HepG2 (cell line): ENCODE data around the gene PAN2. TPM values are rescaled to one million over a fixed set of nuclear protein-coding genes. Genes with fewer than 3 reads are reported as not detected.

ENCODE experiments used
- ATAC-seq: fragments of 200-7000 bp; cut with Tn5 transposase; 3 replicates; pipeline ENCODE4 v1.9.1; 2020; ENCODE audit warnings: mild to moderate bottlenecking, moderate library complexity
- Bru-seq: library from RNA; stranded (reverse); fragments of 400-500 nt; gene quantifications from one replicate; lab custom pipeline; 2021; lab: Mats Ljungman, UMichigan
- BruChase-seq, 2 experiments: library from RNA; stranded (reverse); fragments of 400-500 nt; gene quantifications; one replicate each; lab custom pipeline; 2021; lab: Mats Ljungman, UMichigan
- BruUV-seq: library from RNA; stranded (reverse); fragments of 400-500 nt; replicated peaks from 2 replicates; lab custom pipeline; 2021; lab: Mats Ljungman, UMichigan
- CTCF ChIA-PET: fragments of 300-600 bp; formaldehyde crosslinking; extraction: SDS; loops from one replicate; lab custom pipeline; 2021; ENCODE audit warnings: low total read pairs, inconsistent platforms, low intra/inter-chr PET ratio; lab: Yijun Ruan, JAX
- POLR2A ChIA-PET: fragments of 350-600 bp; sonication (Branson Sonifier 250); formaldehyde crosslinking; loops from one replicate; lab custom pipeline; 2020; ENCODE audit warnings: antibody characterized with exemption, inconsistent platforms; lab: Yijun Ruan, JAX
- DNase-seq: peaks from one replicate; pipeline ENCODE4 v3.0.0-alpha.2; 2015; ENCODE audit warnings: low spot score
- FAIRE-seq: peaks from 3 replicates; lab custom pipeline; 2011; peaks lifted over from hg19 to GRCh38; lab: Jason Lieb, UNC
- H2AFZ ChIP-seq: one replicate; pipeline ENCODE4 v1.6.1; 2011; ENCODE audit warnings: low read length, inconsistent platforms
- H3K27ac ChIP-seq: fragments of 300-600 bp; 3 replicates; pipeline ENCODE4 v1.8.0; 2011; ENCODE audit warnings: mixed run types, mild to moderate bottlenecking, mixed read lengths, low read length, inconsistent platforms; ENCODE audit not compliant: insufficient read depth; ENCODE audit errors: extremely low read length
- H3K27me3 ChIP-seq, 2 experiments: fragments of 200-600 bp in 1 of 2; 2 replicates in 1 of 2; 3 replicates in 1 of 2; pipeline versions ENCODE4 v1.6.0 to v1.8.0; 2011; ENCODE audit warnings: low read length in 2 of 2, mild to moderate bottlenecking in 2 of 2, moderate library complexity in 2 of 2, inconsistent platforms in 1 of 2; ENCODE audit not compliant: insufficient read depth in 2 of 2, control insufficient read depth in 1 of 2
- H3K36me3 ChIP-seq, 2 experiments: fragments of 200-600 bp in 1 of 2; replicated peaks in 1 of 2; 2 replicates in 1 of 2; 3 replicates in 1 of 2; pipeline versions ENCODE4 v1.5.1 to v1.8.0; 2011; ENCODE audit warnings: low read length in 2 of 2, inconsistent platforms in 1 of 2; ENCODE audit not compliant: insufficient read depth in 2 of 2, control insufficient read depth in 1 of 2
- H3K4me1 ChIP-seq: 2 replicates; pipeline ENCODE4 v1.5.1; 2012; ENCODE audit warnings: low read length, inconsistent platforms; ENCODE audit not compliant: insufficient read depth
- H3K4me2 ChIP-seq: 2 replicates; pipeline ENCODE4 v1.6.0; 2011; ENCODE audit warnings: low read depth, low read length, inconsistent platforms
- H3K4me3 ChIP-seq, 3 experiments: fragments of 200-600 bp in 1 of 3; sonication (generic), shearing (Covaris generic) in 1 of 3; replicated peaks in 1 of 3; 2 replicates each; pipeline ENCODE4 v1.5.1; 2011 to 2016; ENCODE audit warnings: low read length in 3 of 3, inconsistent platforms in 2 of 3, low read depth in 2 of 3, mild to moderate bottlenecking in 2 of 3, control low read depth in 1 of 3, mixed read lengths in 1 of 3; ENCODE audit not compliant: insufficient read depth in 1 of 3
- H3K79me2 ChIP-seq: one replicate; pipeline ENCODE4 v1.6.1; 2011; ENCODE audit warnings: low read length, inconsistent platforms; ENCODE audit not compliant: insufficient read depth
- H3K9ac ChIP-seq: 2 replicates; pipeline ENCODE4 v1.6.0; 2011; ENCODE audit warnings: mild to moderate bottlenecking, low read depth, low read length, inconsistent platforms; ENCODE audit not compliant: insufficient read depth
- H3K9me3 ChIP-seq: 2 replicates; pipeline ENCODE4 v1.5.1; 2012; ENCODE audit warnings: mild to moderate bottlenecking, low read length
- H4K20me1 ChIP-seq: 2 replicates; pipeline ENCODE4 v1.6.0; 2011; ENCODE audit warnings: inconsistent platforms, mild to moderate bottlenecking, low read length, moderate library complexity; ENCODE audit not compliant: insufficient read depth
- HMGXB4 ChIP-seq, 2 experiments: sonication (generic) in 1 of 2; formaldehyde crosslinking in 1 of 2; IDR thresholded peaks; 2 replicates each; pipeline versions ENCODE4 v1.4.0 to v1.6.1; 2018 to 2020; ENCODE audit warnings: missing genetic modification reagents in 2 of 2, borderline replicate concordance in 1 of 2, low read depth in 1 of 2, mild to moderate bottlenecking in 1 of 2, missing biosample characterization in 1 of 2
- HNRNPK ChIP-seq: fragments of 200-400 bp; formaldehyde crosslinking; IDR thresholded peaks from 2 replicates; pipeline ENCODE4 v1.6.1; 2018; ENCODE audit warnings: low read length, low read depth, moderate library complexity, mild to moderate bottlenecking; ENCODE audit not compliant: poor library complexity, severe bottlenecking
- HOXA5 ChIP-seq: sonication (generic); formaldehyde crosslinking; IDR thresholded peaks from 2 replicates; pipeline ENCODE4 v1.4.0; 2020; ENCODE audit warnings: missing genetic modification reagents
- MIER3 ChIP-seq: IDR thresholded peaks from 2 replicates; pipeline ENCODE4 v1.6.1; 2016; ENCODE audit warnings: missing compliant biosample characterization, borderline replicate concordance
- MTF1 ChIP-seq: sonication (generic); formaldehyde crosslinking; IDR thresholded peaks from 2 replicates; pipeline ENCODE4 v1.5.0; 2020; ENCODE audit warnings: missing genetic modification reagents
- PHF20 ChIP-seq: sonication (generic); formaldehyde crosslinking; IDR thresholded peaks from 2 replicates; pipeline ENCODE4 v1.5.0; 2020; ENCODE audit warnings: mild to moderate bottlenecking, missing genetic modification reagents
- PPARG ChIP-seq: conservative IDR thresholded peaks from 2 replicates; pipeline ENCODE4 v1.6.1; 2016; ENCODE audit warnings: missing biosample characterization, missing genetic modification reagents
- SIN3A ChIP-seq: IDR thresholded peaks from 2 replicates; pipeline ENCODE4 v1.6.1; 2011; ENCODE audit warnings: low read depth, mild to moderate bottlenecking, control low read depth, low read length, borderline replicate concordance
- THAP11 ChIP-seq: IDR thresholded peaks from 2 replicates; pipeline ENCODE4 v1.6.1; 2016; ENCODE audit warnings: missing biosample characterization, missing genetic modification reagents
- ZBTB7A ChIP-seq: sonication (generic); formaldehyde crosslinking; IDR thresholded peaks from 2 replicates; pipeline ENCODE4 v1.8.0; 2022; ENCODE audit warnings: mild to moderate bottlenecking, missing genetic modification reagents
- ZFP36L2 ChIP-seq: sonication (generic); formaldehyde crosslinking; IDR thresholded peaks from 2 replicates; pipeline ENCODE4 v1.4.0; 2020; ENCODE audit warnings: missing genetic modification reagents
- ZNF713 ChIP-seq: sonication (generic); formaldehyde crosslinking; IDR thresholded peaks from 2 replicates; pipeline ENCODE4 v1.4.0; 2020; ENCODE audit warnings: mild to moderate bottlenecking, missing genetic modification reagents
- ZNF792 ChIP-seq: IDR thresholded peaks from 2 replicates; pipeline ENCODE4 v1.6.1; 2016
- WGBS: methylation state at CpG from one replicate; pipeline ENCODE4 v1.1.6; 2017; ENCODE audit warnings: low lambda C conversion rate; 5-methylcytosine and 5-hydroxymethylcytosine counted together
- in situ Hi-C: cut with HindIII; loops from 2 replicates; pipeline ENCODE4 v1.10.0; 2017; ENCODE audit warnings: low pct_unique_long_range_greater_than_20kb; ENCODE audit not compliant: extremely low pct_ligation_motif_present
- intact Hi-C: fragments of 100-400 bp; cut with micrococcal nuclease; formaldehyde crosslinking; loops from one replicate; pipeline ENCODE4 v1.10.0; 2022; ENCODE audit not compliant: unreplicated experiment
- long read RNA-seq, 2 experiments: library from RNA in 1 of 2; library from polyadenylated mRNA in 1 of 2; stranded (forward) in 1 of 2; unstranded in 1 of 2; transcript quantifications; one replicate each; pipeline ENCODE4 v2.0.0, GENCODE V29; 2019 to 2022
- polyA minus RNA-seq, 3 experiments: library from RNA; depleted of rRNA, polyadenylated mRNA; stranded (reverse); fragments of >200 nt; gene quantifications; 2 replicates each; pipeline ENCODE4 v1.2.3, GENCODE V29; 2011; ENCODE audit warnings: low replicate concordance in 1 of 3
- polyA plus RNA-seq, 8 experiments: library from polyadenylated mRNA; depleted of rRNA in 3 of 8; stranded (reverse) in 7 of 8; unstranded in 1 of 8; fragments of >200 nt; fragmentation: Illumina TruSeq in 4 of 8; extraction: Trizol in 4 of 8; gene quantifications; 2 replicates each; pipeline versions ENCODE4 v1.2.1 to v1.2.3, GENCODE V29; 2011 to 2016; ENCODE audit warnings: low read depth in 4 of 8, missing spikeins in 1 of 8, mixed read lengths in 1 of 8; ENCODE audit not compliant: insufficient read depth in 1 of 8
- total RNA-seq, 5 experiments: library from RNA; depleted of rRNA; stranded (reverse); fragments of >200 nt; fragmentation: Illumina TruSeq; extraction: Trizol; gene quantifications; 2 replicates each; pipeline ENCODE4 v1.2.3, GENCODE V29; 2016; ENCODE audit warnings: low read depth in 1 of 5

PAN2 gene
- total RNA-seq (2016; rRNA removed; fragmentation: Illumina TruSeq; extraction: Trizol) (14.8 and 27.2 TPM in 2 replicates), polyA plus RNA-seq (2011; rRNA removed) (61.1 and 68.5 TPM in 2 replicates), polyA minus RNA-seq (2011; rRNA and poly(A)+ RNA removed; ENCODE audit: low replicate concordance) (28.0 and 50.8 TPM in 2 replicates), Bru-seq, nascent RNA (percentile 48 among the genes with signal in this experiment), BruChase-seq, experiment 1, labeled RNA remaining after a 6-hour chase (percentile 72 among the genes with signal in this experiment), BruChase-seq, experiment 2, labeled RNA remaining after a 2-hour chase (percentile 59 among the genes with signal in this experiment)
- 1.6 and 2.2 TPM in 2 replicates for total RNA-seq (2016; cell fraction: cytosol; rRNA removed; fragmentation: Illumina TruSeq; extraction: Trizol; ENCODE audit: low read depth)
- 12.7 and 29.9 TPM in 2 replicates for total RNA-seq (2016; cell fraction: insoluble cytoplasmic fraction; rRNA removed; fragmentation: Illumina TruSeq; extraction: Trizol)
- total RNA-seq (2016; cell fraction: membrane; rRNA removed; fragmentation: Illumina TruSeq; extraction: Trizol), result 4.4 and 4.6 TPM in 2 replicates
- total RNA-seq (2016; cell fraction: nucleus; rRNA removed; fragmentation: Illumina TruSeq; extraction: Trizol), result 46.3 and 53.3 TPM in 2 replicates
- 10.4 and 10.7 TPM in 2 replicates for polyA plus RNA-seq (2011; cell fraction: cytosol; rRNA removed)
- 745 and 829 TPM in 2 replicates for polyA plus RNA-seq (2011; cell fraction: nucleus; rRNA removed)
- polyA plus RNA-seq (2012), result 59.3 and 76.5 TPM in 2 replicates
- 0.83 TPM in 2 replicates for polyA plus RNA-seq (2016; cell fraction: cytosol; fragmentation: Illumina TruSeq; extraction: Trizol; ENCODE audit: low read depth)
- 11.7 and 13.2 TPM in 2 replicates for polyA plus RNA-seq (2016; cell fraction: insoluble cytoplasmic fraction; fragmentation: Illumina TruSeq; extraction: Trizol; ENCODE audit: low read depth)
- 1.2 and 2.0 TPM in 2 replicates for polyA plus RNA-seq (2016; cell fraction: membrane; fragmentation: Illumina TruSeq; extraction: Trizol; ENCODE audit: low read depth)
- 117 and 129 TPM in 2 replicates for polyA plus RNA-seq (2016; cell fraction: nucleus; fragmentation: Illumina TruSeq; extraction: Trizol; ENCODE audit: insufficient read depth, low read depth)
- 6.0 and 6.1 TPM in 2 replicates for polyA minus RNA-seq (2011; cell fraction: cytosol; rRNA and poly(A)+ RNA removed)
- 91.0 and 105 TPM in 2 replicates for polyA minus RNA-seq (2011; cell fraction: nucleus; rRNA and poly(A)+ RNA removed)
- long read RNA-seq, experiment 1, full-length matches to known transcripts, result 2 of 3 reads
- long read RNA-seq, experiment 1, partial matches to known transcripts, result 0 of 3 reads
- long read RNA-seq, experiment 1, other reads (novel, unspliced or antisense), result 1 of 3 reads
- long read RNA-seq, experiment 2, full-length matches to known transcripts, result 3 of 9 reads
- long read RNA-seq, experiment 2, partial matches to known transcripts, result 2 of 9 reads
- long read RNA-seq, experiment 2, other reads (novel, unspliced or antisense), result 4 of 9 reads

GRCh38 chr12:56333679-56334489 lies at the start of gene PAN2:
Gene PAN2 (minus strand): TSS chr12:56334000. CDS start chr12:56333094, 906 bp downstream.
- ATAC-seq (peak; percentile 99), DNase-seq (peak; percentile 96), FAIRE-seq (peak; percentile 67)
- H3K27ac ChIP-seq, result peak within 1 kb of the TSS; percentile 88
- peaks cover 48% of the 10 kb centered on the region for H3K4me1 ChIP-seq
- no peaks in the 10 kb centered on the region for H4K20me1 ChIP-seq
- in situ Hi-C loops, result no loop called here
- peak within 1 kb of the TSS; percentile 88 for H3K4me2 ChIP-seq
- BruUV-seq, result no TSS peak
- H3K4me3 ChIP-seq, result peak within 1 kb of the TSS; percentile 60 to 74 (median 71)
- peak within 1 kb of the TSS; percentile 83 for H3K9ac ChIP-seq
- ChIA-PET POLR2A (interaction anchor here (0.7 to 4.7 kb wide), 22 partner anchors 9 to 778 kb away, joined by 3 to 81 read pairs (median 4); partner anchors contain the start of genes APOF, CNPY2, COQ10A and ESYT1), CTCF (interaction anchor here (2.0 kb wide), 1 partner anchor 130 kb away, joined by 5 read pairs; no protein-coding TSS in a partner anchor)
- H2AFZ ChIP-seq, result peak within 1 kb of the TSS; percentile 49
- WGBS, result under 1% methylated on average over 26 of the region's 45 CpGs
- H3K36me3 ChIP-seq, result no peaks in the 10 kb centered on the region
- intact Hi-C loops, result loop anchor here (1.0 kb wide), 1 partner anchor 130 kb away; no protein-coding TSS in a partner anchor
- H3K79me2 ChIP-seq, result no peaks in the 10 kb centered on the region
- no peaks in the 10 kb centered on the region; a peak in 1 of 5 replicates for H3K27me3 ChIP-seq
- no peaks in the 10 kb centered on the region for H3K9me3 ChIP-seq
- TF ChIP-seq ZBTB7A (CRISPR knock-in tag), result no peak
- TF ChIP-seq HMGXB4 (CRISPR knock-in tag; IDR thresholded peaks at IDR 0.05; ENCODE audit: borderline replicate concordance in 1 of 2, low read depth in 1 of 2), result peak; percentile 54 to 56; a peak in 3 of 4 replicates
- TF ChIP-seq HNRNPK, result peak; percentile 22
- TF ChIP-seq ZNF792 (CRISPR knock-in tag), result peak; percentile 62
- TF ChIP-seq ZNF713, result no peak
- TF ChIP-seq THAP11, result peak; percentile 89
- 0 out of 2 replicates have a peak, but pooled peaks have one; percentile 52 for TF ChIP-seq SIN3A
- peak; percentile 65 for TF ChIP-seq HOXA5
- peak; percentile 46; the same call in 1 of the 2 replicates for TF ChIP-seq MIER3 (CRISPR knock-in tag)
- 0 out of 2 replicates have a peak, but pooled peaks have one; percentile 33 for TF ChIP-seq MTF1 (CRISPR knock-in tag)
- TF ChIP-seq PHF20 (CRISPR knock-in tag), result peak; percentile 90
- TF ChIP-seq PPARG (CRISPR knock-in tag), result peak; percentile 33; the same call in 1 of the 2 replicates
- peak; percentile 21; the same call in 1 of the 2 replicates for TF ChIP-seq ZFP36L2 (CRISPR knock-in tag)
